ENCODE results near the gene TCF19. TPM values are rescaled to one million over a fixed set of nuclear protein-coding genes. Genes with fewer than 3 reads are reported as not detected.
"Not testable (repeated sequence)": the region's sequence is repeated elsewhere in the genome, so short reads cannot be mapped to it uniquely, and the experiment has no call there.

Gene TCF19
- total and polyA plus RNA-seq, 7 experiments from 2014 or later, result 4.3 to 78.9 (median 9.4) TPM

DNA sequence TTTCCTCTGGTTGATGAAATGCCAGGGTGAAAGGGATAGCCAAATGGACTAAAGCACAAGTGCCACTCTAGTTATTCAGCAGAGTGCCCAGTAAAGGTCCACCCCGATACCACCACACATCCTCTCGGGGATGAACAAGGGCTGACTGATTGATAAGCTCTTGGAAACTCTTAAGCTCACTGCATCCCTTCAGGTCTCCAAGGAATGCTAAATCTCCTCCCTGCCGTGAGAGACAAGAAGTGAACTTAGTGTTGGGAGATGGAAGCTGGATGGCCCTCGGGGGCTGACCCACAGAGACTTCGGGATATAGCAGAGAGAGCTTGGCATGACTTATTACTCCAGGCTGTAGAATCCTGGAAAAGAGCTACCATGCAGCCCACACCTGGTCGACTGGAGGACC lies 25.5 kb downstream of the TCF19 start:
- H3K27ac ChIP-seq (ENCODE audit: low read depth, low read length); H3K27ac Mint-ChIP-seq; H3K27me3 ChIP-seq (ENCODE audit: control insufficient read depth in 2 of 2, insufficient read depth in 2 of 2, low read length in 2 of 2); H3K27me3 Mint-ChIP-seq; POLR2A ChIA-PET; H3K36me3 Mint-ChIP-seq; intact Hi-C loops (cut with micrococcal nuclease); H3K4me1 ChIP-seq (ENCODE audit: control insufficient read depth in 2 of 2, insufficient read depth in 2 of 2, low read length in 2 of 2); H3K36me3 ChIP-seq (ENCODE audit: control insufficient read depth in 2 of 3, insufficient read depth in 3 of 3, low read length in 3 of 3); DNase-seq; H3K4me3 Mint-ChIP-seq; ATAC-seq; H3K9me3 ChIP-seq (ENCODE audit: control insufficient read depth in 2 of 3, low read length in 3 of 3); H3K4me3 ChIP-seq (ENCODE audit: low read length); H3K9me3 Mint-ChIP-seq: not testable (repeated sequence)
- peaks cover 0 to 18% (median under 1%) of the 10 kb centered on the region in 7 donors for H3K4me1 Mint-ChIP-seq
- CTCF ChIA-PET, result interaction anchor here (0.6 kb wide), 1 partner anchor 214 kb away, joined by 3 read pairs; no protein-coding TSS in a partner anchor

DNA sequence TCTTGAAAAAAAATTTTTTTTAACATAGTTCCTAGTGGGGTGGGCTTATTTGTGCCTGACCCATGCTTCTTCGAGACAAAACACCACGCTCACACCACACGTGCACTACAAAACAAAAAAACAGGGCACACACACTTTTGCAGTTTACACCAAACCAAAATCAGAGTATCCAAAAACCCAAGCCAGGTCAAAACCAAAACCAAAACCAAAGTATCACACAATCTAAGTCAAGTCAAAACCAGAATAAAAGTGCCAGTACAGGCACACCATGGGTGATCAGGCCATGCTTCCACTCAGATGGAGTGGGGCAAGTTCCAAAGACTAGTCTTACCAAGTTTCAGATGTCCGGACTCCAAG lies 27.3 kb downstream of the TCF19 start:
- H3K9me3 Mint-ChIP-seq; H3K27me3 Mint-ChIP-seq; H3K4me3 ChIP-seq (ENCODE audit: low read length); H3K36me3 Mint-ChIP-seq; H3K4me1 ChIP-seq (ENCODE audit: control insufficient read depth in 2 of 2, insufficient read depth in 2 of 2, low read length in 2 of 2); ATAC-seq; H3K27ac Mint-ChIP-seq; H3K4me3 Mint-ChIP-seq; H3K9me3 ChIP-seq (ENCODE audit: control insufficient read depth in 2 of 3, low read length in 3 of 3); H3K27ac ChIP-seq (ENCODE audit: low read depth, low read length); CTCF ChIA-PET; DNase-seq; H3K27me3 ChIP-seq (ENCODE audit: control insufficient read depth in 2 of 2, insufficient read depth in 2 of 2, low read length in 2 of 2); POLR2A ChIA-PET; intact Hi-C loops (cut with micrococcal nuclease); H3K36me3 ChIP-seq (ENCODE audit: control insufficient read depth in 2 of 3, insufficient read depth in 3 of 3, low read length in 3 of 3): not testable (repeated sequence)
- peaks cover 0 to 14% (median 0%) of the 10 kb centered on the region in 7 donors for H3K4me1 Mint-ChIP-seq

DNA sequence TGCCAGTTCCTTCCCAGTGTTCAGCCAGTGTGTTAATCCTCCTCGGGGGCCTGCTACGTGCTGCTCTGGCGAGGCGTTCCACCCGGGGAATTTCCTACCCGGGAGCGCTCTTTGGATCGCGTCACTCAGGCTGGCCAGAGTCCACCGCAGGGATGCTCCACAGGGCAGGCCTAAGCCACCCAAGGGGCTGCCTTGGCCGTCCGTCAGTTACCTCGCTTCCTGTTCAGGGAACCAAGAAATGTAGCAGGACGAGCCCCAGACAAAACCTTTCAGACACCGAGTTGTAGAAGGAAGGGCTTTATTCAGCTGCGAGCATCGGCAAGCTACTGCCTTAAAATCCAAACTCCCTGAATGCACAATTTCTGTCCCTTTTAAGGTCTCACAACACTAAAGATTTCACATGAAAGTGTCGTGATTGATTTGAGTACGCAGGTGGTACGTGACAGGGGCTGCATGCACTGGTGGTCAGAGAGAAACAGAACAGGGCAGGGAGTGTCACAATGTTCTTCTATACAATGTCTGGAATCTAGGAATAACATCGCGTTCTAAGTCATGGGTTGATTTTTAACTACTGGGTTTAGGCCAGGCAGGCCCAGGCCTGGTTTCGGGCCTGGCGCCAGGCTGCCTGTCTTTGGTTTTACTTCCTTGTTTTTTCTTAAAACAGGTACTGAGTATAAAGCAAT lies 27.8 kb downstream of the TCF19 start:
- Histone ChIP-seq H3K9me3 (ENCODE audit: control insufficient read depth in 2 of 3, low read length in 3 of 3) (no peaks in the 10 kb centered on the region), H3K4me1 (ENCODE audit: control insufficient read depth in 2 of 2, insufficient read depth in 2 of 2, low read length in 2 of 2) (no peaks in the 10 kb centered on the region), H3K4me3 (ENCODE audit: low read length) (no peak overlapping the region), H3K27me3 (ENCODE audit: control insufficient read depth in 2 of 2, insufficient read depth in 2 of 2, low read length in 2 of 2) (no peaks in the 10 kb centered on the region), H3K27ac (ENCODE audit: low read depth, low read length) (no peak overlapping the region), H3K36me3 (ENCODE audit: control insufficient read depth in 2 of 3, insufficient read depth in 3 of 3, low read length in 3 of 3) (no peaks in the 10 kb centered on the region)
- Mint-ChIP-seq H3K4me3 (no peak overlapping the region), H3K36me3 (no peaks in the 10 kb centered on the region), H3K4me1 (peaks cover 0 to 14% (median 0%) of the 10 kb centered on the region in 7 donors), H3K9me3 (peaks cover 0 to 1% (median 0%) of the 10 kb centered on the region in 11 donors), H3K27ac (peak overlapping the region in 1 of 9 donors; percentile 32), H3K27me3 (no peaks in the 10 kb centered on the region)
- intact Hi-C loops (cut with micrococcal nuclease), result no loop called here
- ATAC-seq (no peak), DNase-seq (no peak)
- ChIA-PET POLR2A (no interaction called here), CTCF (no interaction called here)

DNA sequence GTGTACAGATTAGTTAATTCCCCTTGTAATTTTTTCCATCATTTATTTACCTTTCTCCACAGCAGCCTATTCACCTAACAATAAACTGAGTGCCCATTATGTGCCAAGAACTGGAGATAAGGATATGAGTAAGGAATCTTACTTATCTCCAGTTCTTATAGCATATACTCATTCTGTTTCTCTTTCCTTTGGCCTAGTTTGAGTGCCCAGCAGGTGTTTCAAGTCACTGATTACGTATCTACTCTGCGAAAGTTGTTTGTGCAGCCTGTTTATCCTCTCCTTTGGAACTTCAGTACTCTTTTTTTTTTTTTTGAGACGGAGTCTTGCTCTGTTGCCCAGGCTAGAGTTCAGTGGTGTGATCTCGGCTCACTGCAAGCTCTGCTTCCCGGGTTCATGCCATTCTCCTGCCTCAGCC lies 29.4 kb downstream of the TCF19 start:
- Mint-ChIP-seq H3K4me3 (no peak overlapping the region), H3K9me3 (peaks cover 0 to 1% (median 0%) of the 10 kb centered on the region in 11 donors), H3K27me3 (no peaks in the 10 kb centered on the region), H3K4me1 (peaks cover 0 to 16% (median 0%) of the 10 kb centered on the region in 7 donors), H3K27ac (no peak overlapping the region), H3K36me3 (no peaks in the 10 kb centered on the region)
- no peak overlapping the region for H3K4me3 ChIP-seq (ENCODE audit: low read length)
- ChIA-PET CTCF (no interaction called here), POLR2A (no interaction called here)
- DNase-seq, result no peak
- H3K9me3 ChIP-seq (ENCODE audit: control insufficient read depth in 2 of 3, low read length in 3 of 3), result no peaks in the 10 kb centered on the region
- H3K27ac ChIP-seq (ENCODE audit: low read depth, low read length), result no peak overlapping the region
- H3K27me3 ChIP-seq (ENCODE audit: control insufficient read depth in 2 of 2, insufficient read depth in 2 of 2, low read length in 2 of 2), result no peaks in the 10 kb centered on the region
- no peaks in the 10 kb centered on the region for H3K36me3 ChIP-seq (ENCODE audit: control insufficient read depth in 2 of 3, insufficient read depth in 3 of 3, low read length in 3 of 3)
- intact Hi-C loops (cut with micrococcal nuclease), result no loop called here
- H3K4me1 ChIP-seq (ENCODE audit: control insufficient read depth in 2 of 2, insufficient read depth in 2 of 2, low read length in 2 of 2), result no peaks in the 10 kb centered on the region
- no peak for ATAC-seq

DNA sequence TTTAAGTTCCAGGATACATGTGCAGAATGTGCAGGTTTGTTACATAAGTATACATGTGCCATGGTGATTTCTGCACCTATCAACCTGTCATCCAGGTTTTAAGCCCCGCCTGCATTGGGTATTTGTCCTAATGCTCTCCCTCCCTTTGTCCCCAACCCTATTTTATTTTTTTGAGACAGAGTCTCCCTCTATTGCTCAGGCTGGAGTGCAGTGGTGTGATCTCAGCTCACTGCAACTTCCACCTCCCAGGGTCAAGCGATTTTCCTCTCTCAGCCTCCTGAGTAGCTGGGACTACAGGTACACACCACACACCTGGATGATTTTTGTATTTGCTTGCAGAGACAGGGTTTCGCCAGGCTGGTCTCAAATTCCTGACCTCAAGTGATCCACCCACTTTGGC lies 30.8 kb downstream of the TCF19 start:
- DNase-seq; H3K27ac Mint-ChIP-seq; H3K4me3 Mint-ChIP-seq; ATAC-seq; POLR2A ChIA-PET; H3K27ac ChIP-seq (ENCODE audit: low read depth, low read length); H3K27me3 Mint-ChIP-seq; H3K36me3 ChIP-seq (ENCODE audit: control insufficient read depth in 2 of 3, insufficient read depth in 3 of 3, low read length in 3 of 3); intact Hi-C loops (cut with micrococcal nuclease); H3K9me3 Mint-ChIP-seq; H3K4me1 ChIP-seq (ENCODE audit: control insufficient read depth in 2 of 2, insufficient read depth in 2 of 2, low read length in 2 of 2); H3K4me3 ChIP-seq (ENCODE audit: low read length); H3K36me3 Mint-ChIP-seq; H3K9me3 ChIP-seq (ENCODE audit: control insufficient read depth in 2 of 3, low read length in 3 of 3); H3K27me3 ChIP-seq (ENCODE audit: control insufficient read depth in 2 of 2, insufficient read depth in 2 of 2, low read length in 2 of 2): not testable (repeated sequence)
- CTCF ChIA-PET, result interaction anchor here (0.7 kb wide), 1 partner anchor 120 kb away, joined by 4 read pairs; no protein-coding TSS in a partner anchor
- peaks cover under 1 to 16% (median 3%) of the 10 kb centered on the region in 7 donors for H3K4me1 Mint-ChIP-seq

DNA sequence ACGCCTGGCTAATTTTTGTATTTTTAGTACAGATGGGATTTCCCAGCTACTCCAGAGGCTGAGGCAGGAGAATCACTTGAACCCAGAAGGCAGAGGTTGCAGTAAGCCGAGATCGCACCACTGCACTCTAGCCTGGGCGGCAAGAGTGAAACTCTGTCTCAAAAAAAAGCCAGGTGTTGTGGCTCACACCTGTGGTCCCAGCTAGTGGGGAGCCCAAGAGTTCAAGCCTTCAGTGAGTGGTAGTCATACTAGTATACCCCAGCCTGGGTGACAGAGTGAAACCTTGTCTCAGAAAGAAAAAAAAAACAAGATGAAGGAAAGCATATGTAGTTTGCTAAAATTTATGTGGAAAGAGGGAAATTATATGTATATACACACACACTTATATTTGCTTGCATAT lies 32.1 kb downstream of the TCF19 start:
- Mint-ChIP-seq H3K36me3 (peaks cover 0 to 5% (median 3%) of the 10 kb centered on the region in 5 donors), H3K9me3 (peaks cover 0 to 4% (median 0%) of the 10 kb centered on the region in 11 donors), H3K4me1 (peaks cover 8 to 21% (median 11%) of the 10 kb centered on the region in 7 donors), H3K27ac (no peak overlapping the region), H3K4me3 (no peak overlapping the region), H3K27me3 (no peaks in the 10 kb centered on the region)
- Histone ChIP-seq H3K4me1 (ENCODE audit: control insufficient read depth in 2 of 2, insufficient read depth in 2 of 2, low read length in 2 of 2) (no peaks in the 10 kb centered on the region), H3K4me3 (ENCODE audit: low read length) (no peak overlapping the region), H3K27me3 (ENCODE audit: control insufficient read depth in 2 of 2, insufficient read depth in 2 of 2, low read length in 2 of 2) (no peaks in the 10 kb centered on the region), H3K9me3 (ENCODE audit: control insufficient read depth in 2 of 3, low read length in 3 of 3) (no peaks in the 10 kb centered on the region), H3K36me3 (ENCODE audit: control insufficient read depth in 2 of 3, insufficient read depth in 3 of 3, low read length in 3 of 3) (peaks cover 0 to 11% (median 0%) of the 10 kb centered on the region in 3 experiments), H3K27ac (ENCODE audit: low read depth, low read length) (no peak overlapping the region)
- intact Hi-C loops (cut with micrococcal nuclease), result no loop called here
- no peak for ATAC-seq
- CTCF ChIA-PET, result interaction anchor here (0.7 kb wide), 2 partner anchors 177 to 207 kb away, joined by 3 to 5 read pairs; no protein-coding TSS in a partner anchor
- POLR2A ChIA-PET, result interaction anchor here (0.5 to 0.7 kb wide), 5 partner anchors 26 to 1780 kb away, joined by 3 read pairs; no protein-coding TSS in a partner anchor
- no peak for DNase-seq

All from naive thymus-derived CD4-positive, alpha-beta T cell (primary cell).